Erythroblast (primary cell): Measurements from ENCODE around the gene XPO6.

Experiments used
- GATA1 ChIP-seq: IDR thresholded peaks from 2 replicates; pipeline ENCODE4 v1.6.1; 2011; ENCODE audit warnings: low read depth, mild to moderate bottlenecking, control low read depth, low read length, moderate library complexity
- POLR2A ChIP-seq: IDR thresholded peaks from 2 replicates; pipeline ENCODE4 v1.6.1; 2011; ENCODE audit warnings: mild to moderate bottlenecking, low read length

GRCh38 chr16:28133666-28134065 is 78.1 kb downstream of the XPO6 start:
- TF ChIP-seq POLR2A = no peak
- TF ChIP-seq GATA1 = no peak
